NCI-H82 (cell line): ENCODE data around the gene GGACT.

Source experiments
- DNase-seq: peaks from one replicate; lab custom pipeline; 2025; lab: John Stamatoyannopoulos, UW

Gene GGACT

GRCh38 chr13:100547791-100548201, 40.8 kb downstream of the GGACT start:
- DNase-seq = no peak

DNA sequence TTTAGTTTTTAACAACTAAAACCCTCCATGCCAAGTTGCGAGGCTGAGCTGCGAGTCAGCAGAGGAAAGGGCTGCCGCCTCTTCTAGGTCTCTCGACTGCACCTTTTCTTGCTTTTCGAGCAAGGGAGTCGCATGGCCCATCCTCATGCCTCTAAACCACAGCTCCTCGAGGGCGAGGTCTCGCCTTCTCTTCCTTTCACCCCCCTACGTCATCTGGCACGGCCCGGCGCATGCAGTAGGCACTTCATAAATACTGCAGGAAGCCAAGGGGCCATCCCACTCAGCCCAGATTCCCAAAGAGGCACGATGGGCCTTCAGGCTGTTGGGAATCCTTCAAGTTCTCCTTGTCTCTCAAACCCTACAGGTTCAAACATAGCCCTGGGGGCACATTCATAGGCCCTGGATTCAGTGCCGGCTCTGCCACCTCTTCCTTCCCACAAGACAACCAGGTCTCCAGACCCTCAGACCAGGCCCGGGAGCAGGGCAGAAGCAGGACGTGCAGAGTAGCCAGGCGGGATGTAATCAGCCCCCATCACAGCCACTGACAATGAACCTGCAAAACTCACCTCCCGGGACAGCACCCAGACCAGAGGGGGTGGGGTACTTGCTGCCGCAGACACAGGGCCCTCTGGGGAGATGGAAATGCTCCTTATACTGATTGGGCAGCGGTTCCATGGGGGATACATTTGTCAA, 41.7 kb downstream of the GGACT start:
- no peak for DNase-seq

DNA sequence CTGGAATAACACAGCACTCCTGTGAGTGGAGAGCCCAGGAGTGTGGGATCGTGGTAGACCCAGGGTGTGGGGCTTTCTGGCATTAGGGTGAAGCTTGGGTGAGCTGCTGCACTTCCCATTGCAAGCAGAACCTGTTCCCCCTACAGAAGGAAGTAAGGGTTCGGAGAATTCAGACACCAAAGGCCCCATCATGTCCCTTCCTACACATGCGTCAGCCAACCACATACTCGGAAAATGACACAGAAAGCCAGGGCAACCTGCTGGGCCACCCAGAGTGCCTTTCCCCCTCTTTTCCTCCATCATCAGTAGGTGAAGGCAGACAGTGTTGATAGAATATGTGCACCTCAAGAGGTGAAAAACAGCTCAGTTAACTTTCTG, 42.9 kb downstream of the GGACT start:
- no peak for DNase-seq

GRCh38 chr13:100544866-100545683, 43.5 kb downstream of the GGACT start:
- no peak for DNase-seq

DNA sequence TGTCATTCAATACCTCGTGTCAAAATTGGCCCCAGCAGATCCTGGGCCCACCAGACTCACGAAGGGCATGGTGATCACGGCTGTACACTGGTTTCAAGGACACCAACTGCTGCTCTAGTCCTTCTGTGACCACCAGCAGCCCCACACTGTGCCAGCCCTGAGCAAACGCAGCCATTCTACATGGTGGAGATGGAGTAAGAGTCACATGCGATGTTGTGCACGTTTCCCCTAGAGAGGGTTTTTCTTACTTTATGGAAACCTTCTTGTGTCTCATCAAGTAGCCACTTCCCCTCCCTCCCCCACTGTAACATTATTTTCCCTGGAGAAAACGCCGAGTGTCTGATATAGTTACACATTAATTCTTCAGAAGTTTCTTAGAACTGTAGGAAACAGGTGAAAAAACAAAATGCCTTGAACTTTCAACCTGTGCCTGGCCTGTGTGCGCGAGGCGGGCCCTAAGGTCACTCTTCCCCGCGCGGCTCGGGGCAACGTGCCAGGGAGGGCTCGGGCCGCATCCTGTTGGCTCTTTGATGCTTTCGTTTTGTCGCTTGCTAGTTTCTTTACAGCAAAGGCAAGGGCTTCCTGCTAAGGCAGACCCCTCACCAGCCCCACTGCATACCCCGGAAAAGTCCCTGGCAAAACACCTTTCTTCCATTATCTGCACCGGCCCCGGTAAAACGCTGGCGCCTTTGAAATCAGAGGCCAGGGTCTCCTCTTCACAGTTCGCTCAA, 44.6 kb downstream of the GGACT start:
- no peak for DNase-seq

- DNase-seq = peak; percentile 22
Measured at GRCh38 chr13:100542826-100543156, 45.8 kb downstream of the GGACT start.

- peak; percentile 89 for DNase-seq
Measured at GRCh38 chr13:100541897-100542825, 46.4 kb downstream of the GGACT start.

DNA sequence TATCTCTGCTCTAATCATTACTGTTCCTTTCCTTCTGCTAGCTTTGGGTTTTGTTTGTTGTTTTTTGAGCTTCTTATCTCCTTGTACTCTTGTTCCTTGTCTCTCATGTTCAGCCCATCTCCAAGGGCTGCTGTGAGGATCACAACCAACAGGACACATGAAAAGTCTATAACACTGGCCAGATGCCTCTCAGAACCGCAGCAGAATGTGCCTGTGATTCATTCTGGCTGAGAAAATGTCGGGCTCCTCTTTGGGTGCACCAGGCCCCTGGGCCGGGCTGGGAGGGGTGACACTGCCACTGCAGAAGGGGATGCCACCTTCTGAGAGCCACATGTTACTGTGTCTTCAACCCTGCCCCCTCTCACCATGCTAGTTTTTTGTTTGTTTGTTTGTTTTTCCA, 48.0 kb downstream of the GGACT start:
- DNase-seq = no peak

GRCh38 chr13:100537951-100538462, 50.6 kb downstream of the GGACT start:
- DNase-seq = no peak

DNA sequence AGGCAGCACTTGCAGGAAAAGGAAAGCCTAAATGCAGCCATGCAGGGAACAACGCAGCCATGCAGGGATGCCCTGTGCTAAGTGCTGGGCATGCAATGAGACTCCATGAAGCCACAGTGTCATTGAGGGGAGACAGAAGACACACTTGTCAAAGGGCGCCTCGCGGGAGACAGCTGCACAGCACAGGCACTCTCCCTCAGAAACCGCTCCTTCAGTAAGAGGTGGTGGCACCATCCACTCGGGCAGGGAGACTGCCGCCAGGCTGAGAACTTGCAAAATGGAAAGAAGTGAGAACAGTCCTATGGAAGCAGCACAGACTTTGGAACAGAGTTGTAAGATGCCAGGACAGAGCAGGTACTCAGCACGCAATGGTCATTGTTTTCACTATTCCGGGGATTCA, 51.1 kb downstream of the GGACT start:
- DNase-seq = no peak

- DNase-seq = no peak
Measured at GRCh38 chr13:100536643-100537180, 51.9 kb downstream of the GGACT start.

DNA sequence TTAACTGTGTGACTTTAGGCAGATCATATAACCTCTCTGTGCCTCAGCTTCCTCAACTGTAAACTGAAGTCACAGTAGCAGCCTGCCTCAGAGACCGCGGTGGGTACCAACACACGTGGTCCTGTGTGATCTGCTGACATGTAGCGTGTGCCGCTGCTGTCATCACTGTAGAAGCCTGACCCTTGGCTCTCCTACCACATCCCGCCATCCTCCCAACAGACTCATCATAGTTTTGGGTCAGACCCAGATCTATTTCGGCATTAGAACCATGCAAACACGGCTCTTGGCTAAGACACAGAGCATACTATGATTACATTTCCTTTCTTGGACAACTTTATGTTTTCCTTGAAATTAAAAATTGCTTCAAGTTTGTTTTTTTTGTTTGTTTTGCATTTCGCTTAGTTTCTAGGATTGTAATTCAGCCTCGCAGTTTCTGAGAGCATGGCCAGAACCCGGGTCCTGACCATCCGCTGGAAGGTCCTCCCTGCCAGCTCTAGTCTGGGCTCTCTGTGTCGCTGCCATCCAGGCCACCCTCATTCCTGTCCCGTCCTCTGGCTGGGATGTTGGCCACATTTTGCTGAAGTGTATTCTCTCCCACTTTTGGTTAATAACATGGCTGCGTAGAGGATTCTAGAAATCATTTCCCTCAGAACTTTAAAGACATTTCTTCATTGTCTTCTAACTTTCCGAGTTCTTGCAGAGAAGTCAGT, 53.0 kb downstream of the GGACT start:
- DNase-seq = no peak

- DNase-seq = no peak
Measured at GRCh38 chr13:100534911-100535310, 53.7 kb downstream of the GGACT start.

DNA sequence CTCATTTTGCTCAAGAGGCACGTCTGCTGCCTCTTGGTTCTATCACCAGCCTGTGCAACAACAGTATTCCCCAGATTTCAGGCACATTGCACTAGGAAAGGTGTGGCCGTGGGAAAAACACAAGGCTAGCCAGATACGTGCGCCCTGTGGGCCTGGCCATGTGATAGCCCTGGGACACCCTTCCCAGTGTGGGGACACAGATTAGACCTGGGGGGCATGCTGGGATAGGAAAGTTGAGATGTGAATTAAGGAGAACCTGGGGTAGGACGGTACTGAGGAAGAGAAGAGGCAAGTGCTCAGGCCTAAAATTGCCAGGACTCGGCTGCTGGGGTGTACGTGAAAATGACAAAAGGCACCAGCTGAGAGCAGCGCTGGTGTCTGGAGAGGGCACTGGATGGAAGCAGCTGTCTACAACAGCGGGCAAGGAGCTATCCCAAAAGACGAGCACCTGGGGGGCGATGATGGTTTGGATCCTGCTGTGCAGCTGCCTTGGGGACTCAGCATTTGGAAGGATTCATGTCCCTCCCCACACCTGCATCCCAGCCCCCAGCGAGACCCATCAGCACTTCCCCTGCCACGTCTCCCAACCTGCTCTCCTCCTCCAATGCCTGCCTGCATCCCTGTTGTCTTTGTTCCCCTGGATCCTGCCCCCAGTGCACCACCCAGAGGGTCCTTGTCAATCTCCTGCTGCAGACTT, 54.3 kb downstream of the GGACT start:
- no peak for DNase-seq

GRCh38 chr13:100533588-100534041, 55.0 kb downstream of the GGACT start:
- DNase-seq = no peak

DNA sequence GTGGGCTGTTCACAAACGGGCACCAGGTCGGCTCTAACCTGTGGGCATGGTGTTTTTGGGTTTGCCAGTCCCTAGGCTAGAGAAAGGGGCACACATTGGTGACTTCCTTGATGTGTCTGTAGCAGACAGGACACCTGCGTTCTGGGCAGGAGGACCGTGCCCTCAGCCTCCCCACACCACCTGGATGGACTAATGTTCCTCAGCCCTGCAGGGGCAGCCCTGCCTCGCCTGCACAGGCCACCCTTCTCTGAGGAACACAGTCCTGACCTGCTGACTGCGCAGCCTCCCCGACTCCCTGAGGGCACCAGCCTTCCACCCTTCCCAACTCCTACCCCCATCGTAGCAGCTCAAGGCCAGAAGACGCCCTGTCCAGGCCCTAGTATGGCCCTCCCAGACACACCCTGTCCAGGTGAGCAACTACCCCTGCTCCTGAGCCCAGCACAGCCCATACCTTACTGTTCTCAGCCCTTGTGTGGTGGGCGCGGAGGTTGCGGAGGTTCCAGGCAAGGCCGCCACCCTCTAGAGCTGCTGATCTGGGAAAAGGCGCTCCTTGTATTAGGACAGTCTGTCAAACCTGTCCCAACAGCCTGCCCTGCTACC, 55.7 kb downstream of the GGACT start:
- DNase-seq = no peak

DNA sequence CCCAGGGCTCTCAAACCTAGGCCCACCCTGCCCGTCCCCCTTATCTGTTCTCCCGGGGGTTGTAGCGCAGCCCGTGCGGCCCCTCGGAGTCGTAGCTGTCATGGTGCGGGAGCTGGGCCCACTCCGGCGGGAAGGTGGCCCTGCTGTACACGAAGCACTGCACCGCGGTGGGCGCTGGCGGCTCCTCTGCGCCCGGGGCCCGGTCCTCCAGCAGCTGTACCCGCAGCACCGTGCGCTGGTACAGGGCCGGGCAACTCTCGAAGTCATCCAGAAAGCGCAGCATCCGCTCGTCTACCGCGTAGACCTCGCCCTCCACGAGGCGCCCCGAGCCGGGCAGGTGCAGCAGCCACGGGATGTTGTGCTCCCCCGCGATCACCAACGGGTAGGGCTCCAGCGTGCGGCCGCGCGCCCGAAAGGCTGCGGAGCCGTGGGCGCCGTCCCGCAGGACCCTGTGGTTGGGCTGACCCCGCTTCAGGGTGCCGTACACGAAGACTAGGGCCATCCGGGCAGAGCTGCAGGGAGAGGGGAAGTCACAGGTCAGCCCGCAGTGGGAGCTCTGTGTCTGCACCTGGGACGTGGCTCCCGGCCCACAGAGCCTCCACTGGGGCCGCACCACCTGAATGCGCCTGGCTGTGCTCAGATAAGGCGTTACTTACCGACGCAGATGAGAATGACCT, 56.4 kb downstream of the GGACT start:
- no peak for DNase-seq

DNA sequence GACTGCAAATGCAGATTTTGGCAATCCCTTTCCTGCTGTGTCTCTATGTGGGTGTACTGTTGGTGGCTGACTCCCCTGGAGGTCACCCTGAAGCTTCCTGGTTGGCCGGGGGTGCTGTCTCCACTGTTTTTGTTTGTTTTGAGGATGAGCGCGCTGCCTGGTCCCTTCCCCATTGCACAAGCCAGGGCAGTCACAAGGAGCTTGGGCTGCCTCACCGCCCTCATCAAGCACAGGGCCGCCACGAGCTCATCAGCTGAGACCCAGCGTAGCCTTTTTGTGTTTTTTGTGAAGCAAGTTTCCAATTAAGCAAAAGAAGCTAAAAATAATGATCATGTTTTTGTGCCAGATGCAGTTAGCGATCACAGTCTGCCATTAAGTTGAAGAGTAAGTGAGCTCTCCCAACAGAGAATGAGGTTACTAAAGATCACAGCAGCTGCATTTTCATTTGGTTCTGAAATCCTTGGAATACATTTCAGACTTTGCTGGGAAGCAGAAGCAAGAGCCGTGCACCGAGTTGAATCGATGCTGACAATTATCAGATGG, 57.8 kb downstream of the GGACT start:
- DNase-seq = no peak
